T47D (cell line): ENCODE measurements around the gene PRMT2.
"Not testable (repeated sequence)": the region's sequence is repeated elsewhere in the genome, so short reads cannot be mapped to it uniquely, and the experiment has no call there.

Experiments
- DNase-seq, 2 experiments: peaks; one replicate each; pipeline versions ENCODE4 v3.0.0 to v3.0.0-alpha.2; 2011 to 2012; ENCODE audit warnings: low read depth in 1 of 2, low spot score in 1 of 2
- JUND ChIP-seq: IDR thresholded peaks from 2 replicates; pipeline ENCODE4 v1.6.1; 2012; ENCODE audit warnings: low read depth
- in situ Hi-C: cut with HindIII; loops from 2 replicates; pipeline ENCODE4 v1.10.0; 2016; ENCODE audit warnings: low sequenced_read_pairs, low pct_unique_long_range_greater_than_20kb

Gene PRMT2

DNA sequence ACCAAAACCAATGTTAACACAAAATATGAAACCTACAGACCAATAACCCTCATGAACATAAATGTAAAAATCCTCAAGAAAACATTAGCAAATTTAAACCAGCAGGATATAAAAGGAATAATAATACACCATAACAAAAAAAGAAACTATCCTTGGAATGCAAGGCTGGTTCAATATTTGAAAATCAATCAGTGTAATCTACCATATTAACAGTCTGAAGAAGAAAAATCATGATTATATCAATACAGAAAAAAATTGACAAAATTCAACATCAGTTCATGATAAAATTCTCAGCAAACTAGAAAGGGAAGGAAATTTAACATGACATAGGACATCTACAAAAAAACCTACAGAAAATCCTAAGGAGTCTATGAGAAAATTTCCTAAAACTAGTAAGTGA lies 19.8 kb downstream of the PRMT2 start:
- no peak for DNase-seq
- TF ChIP-seq JUND = no peak
- in situ Hi-C loops = no loop called here

DNA sequence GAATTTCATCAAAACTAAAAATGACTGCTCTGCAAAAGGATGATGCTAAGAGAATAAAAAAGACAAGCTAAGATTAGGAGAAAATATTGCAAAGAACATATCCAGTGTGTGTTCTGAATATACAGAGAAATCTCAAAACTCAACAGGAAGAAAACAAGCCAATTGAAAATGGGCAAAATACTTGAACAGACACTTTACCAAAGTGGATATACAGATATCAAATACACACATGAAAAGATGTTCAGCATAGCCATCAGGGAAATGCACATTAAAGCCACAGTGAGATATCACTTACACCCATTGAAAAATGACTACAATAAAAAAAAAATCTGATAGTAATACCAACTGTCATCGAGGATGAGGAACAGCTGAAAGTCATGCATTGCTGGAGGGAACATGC lies 21.3 kb downstream of the PRMT2 start:
- in situ Hi-C loops = no loop called here
- DNase-seq = no peak
- TF ChIP-seq JUND = no peak

DNA sequence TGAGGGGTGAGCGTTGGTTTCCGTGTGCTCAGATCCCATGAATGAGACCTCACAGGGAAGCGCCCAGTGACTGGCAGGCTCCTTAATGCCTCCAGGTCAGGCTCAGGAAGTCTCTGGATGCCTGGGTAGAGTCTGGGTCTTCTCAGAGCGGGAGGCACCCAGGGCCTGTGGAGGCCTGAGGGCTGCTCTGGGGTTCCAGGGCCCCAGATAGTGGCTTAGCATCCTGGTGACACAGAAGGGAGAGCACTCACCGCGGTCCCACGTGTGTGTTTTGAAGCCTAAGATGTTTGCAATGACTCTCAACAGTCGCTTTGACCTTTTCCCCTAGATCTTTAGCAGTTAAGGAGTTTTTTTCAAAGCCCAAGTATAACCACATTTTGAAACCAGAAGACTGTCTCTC lies 25.0 kb downstream of the PRMT2 start:
- DNase-seq = no peak
- TF ChIP-seq JUND = no peak
- in situ Hi-C loops = no loop called here

DNA sequence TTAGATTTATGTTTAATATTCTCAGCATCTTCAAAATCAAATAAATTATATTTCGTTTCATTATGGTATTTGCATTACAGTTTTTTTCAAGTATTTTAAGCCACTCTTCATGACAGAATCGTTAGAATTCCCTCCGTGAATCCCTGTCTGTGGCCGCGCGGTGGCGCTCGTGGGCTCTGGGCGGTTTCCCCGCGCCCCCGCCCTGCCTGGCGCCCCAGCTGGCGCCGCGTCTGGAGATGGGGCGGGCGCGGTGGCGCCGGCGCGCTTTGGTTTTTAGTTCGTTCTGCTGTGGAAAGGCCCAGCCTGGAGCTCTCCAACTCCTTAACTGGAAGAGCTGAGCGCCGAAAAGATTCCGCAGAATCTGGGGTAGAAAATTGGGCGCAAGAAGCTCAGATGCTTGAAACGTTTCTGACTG lies 25.7 kb downstream of the PRMT2 start:
- in situ Hi-C loops = no loop called here
- DNase-seq = peak in 1 of 2 experiments; percentile 62
- TF ChIP-seq JUND = no peak

DNA sequence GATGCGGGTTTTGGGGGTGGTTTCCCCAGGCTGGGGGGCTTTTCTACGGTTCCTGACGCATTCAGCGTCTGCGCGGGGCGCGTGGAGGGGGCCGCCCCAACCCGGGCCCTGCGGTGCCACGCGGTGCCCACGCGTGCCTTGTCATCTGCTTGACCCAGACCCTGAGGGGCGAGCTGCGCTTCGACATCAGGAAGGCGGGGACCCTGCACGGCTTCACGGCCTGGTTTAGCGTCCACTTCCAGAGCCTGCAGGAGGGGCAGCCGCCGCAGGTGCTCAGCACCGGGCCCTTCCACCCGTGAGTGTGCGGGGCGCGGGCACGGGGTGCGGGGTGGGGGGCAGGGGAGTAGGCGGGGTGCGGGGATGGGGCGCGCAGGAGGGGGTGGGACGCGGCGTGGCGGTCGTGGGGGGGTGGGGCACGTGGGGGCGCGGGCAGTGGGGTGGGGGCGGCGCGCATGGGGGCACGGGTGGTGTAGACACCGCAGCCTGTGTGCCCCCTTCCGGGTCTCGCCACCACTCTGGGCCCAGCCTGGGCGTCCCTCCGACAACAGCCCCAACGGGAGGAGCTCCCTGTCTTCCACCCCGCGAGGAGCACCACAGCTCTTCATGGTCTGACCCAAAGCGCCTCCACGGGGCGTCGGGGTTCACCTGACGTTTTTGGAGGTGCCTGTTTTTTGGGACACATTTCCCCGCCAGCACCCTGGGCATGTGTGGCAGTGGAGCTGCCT lies 26.3 kb downstream of the PRMT2 start:
- in situ Hi-C loops = no loop called here
- TF ChIP-seq JUND = no peak
- DNase-seq = no peak

DNA sequence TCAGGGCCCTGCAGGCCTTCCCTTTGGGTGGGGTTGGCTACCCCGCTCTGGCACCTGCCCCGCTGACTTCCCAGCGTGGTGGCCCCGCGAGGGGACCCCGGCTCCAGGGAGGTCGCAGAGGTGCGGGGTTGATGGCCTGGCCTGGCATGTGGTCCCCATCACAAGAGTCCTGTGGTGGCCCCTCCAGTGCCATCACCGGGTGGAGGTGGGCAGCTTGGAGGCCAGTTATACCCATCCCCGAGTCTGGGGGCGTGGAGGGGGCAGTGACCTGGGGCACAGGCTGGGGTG lies 26.8 kb downstream of the PRMT2 start:
- in situ Hi-C loops = no loop called here
- DNase-seq = no peak
- no peak for TF ChIP-seq JUND

DNA sequence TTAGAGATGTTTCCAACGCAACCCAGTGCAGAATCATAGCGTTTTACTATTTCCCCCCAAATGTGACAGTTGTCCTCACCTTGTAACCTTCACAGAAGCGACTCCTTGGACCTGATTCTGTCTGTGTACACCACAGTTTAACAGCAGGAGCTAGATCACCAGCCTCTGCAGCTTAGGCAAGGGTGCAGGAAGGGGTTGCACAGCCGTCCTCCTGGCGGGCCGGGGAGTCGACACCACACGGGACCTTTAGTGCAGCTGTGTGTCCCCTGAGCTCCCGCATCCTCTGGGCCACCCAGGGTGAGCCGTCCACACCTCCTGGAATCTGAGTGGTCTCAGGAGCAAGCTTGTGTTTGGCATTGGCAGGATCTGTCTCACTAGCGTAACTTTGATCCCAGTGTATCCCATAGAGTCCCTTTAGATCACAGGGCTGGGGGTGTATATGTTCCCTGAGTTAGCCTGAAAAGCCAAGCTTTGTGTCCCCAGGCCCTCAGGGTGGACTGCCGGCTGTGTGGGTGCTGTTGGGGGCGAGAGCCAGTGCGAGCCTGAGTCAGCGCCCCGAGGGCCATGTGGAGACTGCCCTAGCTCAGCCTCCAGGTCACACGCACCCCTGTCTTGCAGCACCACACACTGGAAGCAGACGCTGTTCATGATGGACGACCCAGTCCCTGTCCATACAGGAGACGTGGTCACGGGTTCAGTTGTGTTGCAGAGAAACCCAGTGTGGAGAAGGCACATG lies 27.5 kb downstream of the PRMT2 start:
- no peak for TF ChIP-seq JUND
- in situ Hi-C loops = no loop called here
- DNase-seq = no peak

DNA sequence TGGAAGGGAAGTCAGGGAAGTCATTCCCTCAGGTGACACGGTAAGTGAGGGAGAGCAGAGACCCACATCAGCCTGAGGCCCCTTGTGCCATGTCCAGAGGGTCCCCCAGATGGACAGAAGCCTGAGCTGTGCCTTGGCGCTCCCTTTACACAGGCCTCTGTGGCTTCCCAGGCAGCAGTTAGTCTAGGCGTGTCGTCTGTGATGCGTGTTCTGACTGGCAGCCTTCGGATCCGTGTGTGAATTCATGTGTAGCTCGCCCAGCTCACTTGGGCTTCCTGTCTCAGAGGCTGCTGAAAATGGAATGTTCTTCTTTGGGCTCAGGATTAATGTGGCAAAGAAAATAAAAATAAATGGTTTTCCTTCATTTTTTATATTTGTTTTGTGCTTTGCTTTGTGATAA lies 28.3 kb downstream of the PRMT2 start:
- DNase-seq = no peak
- no peak for TF ChIP-seq JUND
- in situ Hi-C loops = no loop called here

DNA sequence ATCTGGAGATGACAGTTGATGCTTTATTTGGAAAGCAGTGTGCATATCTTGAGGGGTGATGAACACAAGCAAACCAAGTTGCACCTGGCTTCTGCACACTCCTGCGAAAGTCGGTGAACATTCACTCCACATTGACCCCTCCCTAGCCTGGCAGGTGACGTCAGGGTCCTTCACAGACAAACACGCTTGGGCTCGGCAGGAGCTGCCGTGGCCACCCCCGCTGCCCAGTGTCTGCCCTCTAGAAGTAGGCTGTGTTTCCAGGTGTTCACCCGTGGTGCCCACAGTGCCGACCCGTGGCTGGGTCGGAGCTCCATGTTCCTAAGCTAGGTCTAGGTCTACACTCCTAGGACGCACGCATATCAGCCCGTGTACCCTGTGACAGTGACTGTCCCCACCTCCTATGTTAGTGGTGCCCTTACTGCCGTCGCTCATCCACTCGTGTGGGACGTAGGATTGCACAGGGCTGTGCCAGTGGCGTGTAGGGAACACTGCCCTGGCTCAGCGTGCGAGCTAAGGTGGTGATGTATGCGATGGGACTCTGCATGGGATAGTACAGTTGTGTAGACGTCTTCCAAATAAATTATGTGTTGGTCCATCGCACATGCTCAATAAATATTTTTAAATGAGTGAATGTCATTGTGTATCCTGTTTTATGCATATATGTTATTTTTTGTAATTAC lies 29.0 kb downstream of the PRMT2 start:
- in situ Hi-C loops = no loop called here
- no peak for DNase-seq
- no peak for TF ChIP-seq JUND

DNA sequence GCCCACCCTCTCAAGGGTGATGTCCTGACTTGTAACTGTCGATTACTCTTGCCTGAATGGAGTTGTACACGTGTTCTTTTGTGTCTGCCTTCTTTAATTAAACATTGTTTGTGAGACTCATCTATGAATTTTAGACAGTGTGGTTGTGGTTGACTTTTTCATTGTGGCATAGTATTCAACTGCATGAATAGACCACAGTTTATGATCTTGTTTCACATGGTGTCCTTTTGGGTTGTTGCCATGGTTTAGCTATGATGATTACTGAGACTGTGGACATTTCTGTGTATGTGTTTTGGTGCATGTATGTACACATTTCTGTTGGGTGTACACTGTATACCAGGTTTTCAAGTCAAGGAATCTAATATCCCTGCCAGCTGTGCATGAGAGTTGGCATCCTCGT lies 30.1 kb downstream of the PRMT2 start:
- no peak for TF ChIP-seq JUND
- in situ Hi-C loops = no loop called here

DNA sequence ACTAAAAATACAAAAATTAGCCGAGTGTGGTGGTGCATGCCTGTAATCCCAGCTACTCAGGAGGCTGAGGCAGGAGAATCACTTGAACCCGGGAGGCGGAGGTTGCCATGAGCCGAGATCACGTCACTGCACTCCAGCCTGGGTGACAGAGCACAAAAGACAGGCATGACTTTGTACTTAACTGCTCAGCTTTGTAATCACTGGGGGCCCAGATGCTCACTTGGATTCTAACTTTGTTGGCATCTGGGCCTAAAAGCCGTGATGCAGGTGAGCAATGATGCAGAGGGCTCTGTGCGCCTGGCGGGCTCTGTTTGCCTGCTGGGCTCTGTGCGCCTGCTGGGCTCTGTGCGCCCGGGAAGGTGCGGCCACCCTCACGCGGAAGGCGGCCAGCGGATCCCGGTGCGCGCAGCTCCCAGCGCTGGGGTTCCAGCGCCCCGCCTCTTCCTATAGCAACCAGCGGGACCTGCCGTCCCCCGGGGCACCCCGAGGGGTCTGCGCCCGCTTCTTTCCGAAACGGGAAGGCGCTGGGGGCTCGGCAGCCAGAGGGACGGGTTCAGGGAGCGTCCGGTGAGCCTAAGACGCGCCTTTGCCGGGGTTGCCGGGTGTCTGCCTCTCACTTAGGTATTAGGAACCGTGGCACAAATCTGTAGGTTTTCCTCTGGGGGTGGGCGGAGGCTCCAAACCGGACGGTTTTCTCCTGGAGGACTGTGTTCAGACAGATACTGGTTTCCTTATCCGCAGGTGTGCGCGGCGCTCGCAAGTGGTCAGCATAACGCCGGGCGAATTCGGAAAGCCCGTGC lies 31.7 kb downstream of the PRMT2 start:
- TF ChIP-seq JUND = no peak
- peak; percentile 55 to 70 for DNase-seq
- in situ Hi-C loops = no loop called here

More for the DNA sequence above, 30.1 kb downstream of the PRMT2 start:
- DNase-seq = no peak

DNA sequence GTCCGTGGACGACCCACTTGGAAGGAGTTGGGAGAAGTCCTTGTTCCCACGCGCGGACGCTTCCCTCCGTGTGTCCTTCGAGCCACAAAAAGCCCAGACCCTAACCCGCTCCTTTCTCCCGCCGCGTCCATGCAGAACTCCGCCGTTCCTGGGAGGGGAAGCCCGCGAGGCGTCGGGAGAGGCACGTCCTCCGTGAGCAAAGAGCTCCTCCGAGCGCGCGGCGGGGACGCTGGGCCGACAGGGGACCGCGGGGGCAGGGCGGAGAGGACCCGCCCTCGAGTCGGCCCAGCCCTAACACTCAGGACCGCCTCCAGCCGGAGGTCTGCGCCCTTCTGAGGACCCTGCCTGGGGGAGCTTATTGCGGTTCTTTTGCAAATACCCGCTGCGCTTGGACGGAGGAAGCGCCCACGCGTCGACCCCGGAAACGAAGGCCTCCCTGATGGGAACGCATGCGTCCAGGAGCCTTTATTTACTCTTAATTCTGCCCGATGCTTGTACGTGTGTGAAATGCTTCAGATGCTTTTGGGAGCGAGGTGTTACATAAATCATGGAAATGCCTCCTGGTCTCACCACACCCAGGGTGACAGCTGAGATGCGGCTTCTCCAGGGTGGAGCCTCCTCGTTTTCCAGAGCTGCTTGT lies 32.4 kb downstream of the PRMT2 start:
- peak; percentile 60 to 69 for DNase-seq
- no peak for TF ChIP-seq JUND
- in situ Hi-C loops = no loop called here

DNA sequence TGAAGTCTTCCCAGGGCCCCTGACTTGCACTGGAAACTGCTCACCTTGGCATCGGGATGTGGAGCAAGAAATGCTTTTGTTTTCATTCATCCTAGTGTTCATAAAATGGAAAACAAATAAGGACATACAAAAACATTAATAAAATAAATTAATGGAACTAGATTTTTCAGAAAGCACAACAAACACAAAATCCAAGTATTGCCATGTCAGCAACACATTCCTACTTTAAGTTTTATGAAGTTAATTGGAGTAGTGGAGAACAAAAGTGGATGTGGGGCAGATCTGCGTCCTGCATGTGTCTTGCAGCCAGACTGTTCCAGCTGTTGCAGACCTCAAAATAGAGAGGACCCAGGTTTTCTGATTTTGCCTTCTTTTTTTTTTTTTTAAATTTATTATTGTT lies 32.9 kb downstream of the PRMT2 start:
- TF ChIP-seq JUND = no peak
- in situ Hi-C loops = no loop called here
- DNase-seq = no peak

DNA sequence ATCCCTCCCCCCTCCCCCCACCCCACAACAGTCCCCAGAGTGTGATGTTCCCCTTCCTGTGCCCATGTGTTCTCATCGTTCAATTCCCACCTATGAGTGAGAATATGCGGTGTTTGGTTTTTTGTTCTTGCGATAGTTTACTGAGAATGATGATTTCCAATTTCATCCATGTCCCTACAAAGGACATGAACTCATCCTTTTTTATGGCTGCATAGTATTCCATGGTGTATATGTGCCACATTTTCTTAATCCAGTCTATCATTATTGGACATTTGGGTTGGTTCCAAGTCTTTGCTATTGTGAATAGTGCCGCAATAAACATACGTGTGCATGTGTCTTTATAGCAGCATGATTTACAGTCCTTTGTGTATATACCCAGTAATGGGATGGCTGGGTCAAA lies 33.4 kb downstream of the PRMT2 start:
- in situ Hi-C loops, DNase-seq: not testable (repeated sequence)
